Gastroesophageal sphincter (tissue), 3 donors: Measurements from ENCODE around the gene FAM78B.

ENCODE experiments used
- POLR2A ChIP-seq, 2 donors: fragments of 450-650 bp; IDR thresholded peaks; one replicate each; pipeline ENCODE4 v1.6.1; 2017; ENCODE audit warnings: antibody characterized with exemption in 2 of 2, mild to moderate bottlenecking in 2 of 2, moderate library complexity in 1 of 2
- TF ChIP-seq, protein P1 (sequence below), 4 experiments: fragments of 200-600 bp in 2 of 4; fragments of 450-650 bp in 2 of 4; sonication (generic) in 1 of 4; IDR thresholded peaks; one replicate each; pipeline ENCODE4 v1.5.1; 2017 to 2019; ENCODE audit warnings: antibody characterized with exemption in 4 of 4, mild to moderate bottlenecking in 2 of 4, moderate library complexity in 2 of 4

DNA sequence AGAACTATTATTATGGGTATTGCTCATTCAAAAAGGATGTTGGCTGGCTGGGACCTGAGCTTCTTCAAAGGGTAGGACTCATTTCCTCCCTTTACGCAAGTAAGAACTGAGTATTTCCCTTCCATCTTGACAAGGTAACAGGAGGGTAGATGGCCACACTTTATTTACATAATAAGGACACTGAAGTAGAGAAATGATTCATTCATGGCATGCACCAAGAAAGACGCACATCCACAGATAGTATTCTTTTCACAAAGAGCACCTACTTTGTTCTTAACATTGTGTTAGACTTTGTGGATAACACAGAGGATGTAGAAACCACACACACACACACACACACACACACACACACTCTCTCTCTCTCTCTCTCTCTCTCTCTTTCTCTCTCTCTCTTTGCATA, 82.9 kb downstream of the FAM78B start:
- no peak for TF ChIP-seq POLR2A (IDR thresholded peaks at IDR 0.05)
- TF ChIP-seq, protein P1, sequence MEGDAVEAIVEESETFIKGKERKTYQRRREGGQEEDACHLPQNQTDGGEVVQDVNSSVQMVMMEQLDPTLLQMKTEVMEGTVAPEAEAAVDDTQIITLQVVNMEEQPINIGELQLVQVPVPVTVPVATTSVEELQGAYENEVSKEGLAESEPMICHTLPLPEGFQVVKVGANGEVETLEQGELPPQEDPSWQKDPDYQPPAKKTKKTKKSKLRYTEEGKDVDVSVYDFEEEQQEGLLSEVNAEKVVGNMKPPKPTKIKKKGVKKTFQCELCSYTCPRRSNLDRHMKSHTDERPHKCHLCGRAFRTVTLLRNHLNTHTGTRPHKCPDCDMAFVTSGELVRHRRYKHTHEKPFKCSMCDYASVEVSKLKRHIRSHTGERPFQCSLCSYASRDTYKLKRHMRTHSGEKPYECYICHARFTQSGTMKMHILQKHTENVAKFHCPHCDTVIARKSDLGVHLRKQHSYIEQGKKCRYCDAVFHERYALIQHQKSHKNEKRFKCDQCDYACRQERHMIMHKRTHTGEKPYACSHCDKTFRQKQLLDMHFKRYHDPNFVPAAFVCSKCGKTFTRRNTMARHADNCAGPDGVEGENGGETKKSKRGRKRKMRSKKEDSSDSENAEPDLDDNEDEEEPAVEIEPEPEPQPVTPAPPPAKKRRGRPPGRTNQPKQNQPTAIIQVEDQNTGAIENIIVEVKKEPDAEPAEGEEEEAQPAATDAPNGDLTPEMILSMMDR (IDR thresholded peaks at IDR 0.05), result no peak
